Lung (tissue), 12 donors: ENCODE results near the gene ZNF329. TPM values are rescaled to one million over a fixed set of nuclear protein-coding genes. Genes with fewer than 3 reads are reported as not detected.

Experiments
- ATAC-seq: fragments of 200-7000 bp; cut with Tn5 transposase; one replicate; pipeline ENCODE4 v1.9.1; 2020; ENCODE audit warnings: moderate number of reproducible peaks; ENCODE audit not compliant: insufficient read depth, low FRiP score
- DNase-seq, 3 donors: peaks; one replicate each; pipeline ENCODE4 v3.0.0-alpha.2; 2013 to 2017
- H3K27ac ChIP-seq, 2 donors: one replicate each; pipeline ENCODE4 v1.5.1; 2013; ENCODE audit warnings: mild to moderate bottlenecking in 2 of 2, moderate library complexity in 2 of 2, control low read depth in 1 of 2, inconsistent platforms in 1 of 2, low read depth in 1 of 2, low read length in 1 of 2
- H3K27me3 ChIP-seq, 3 donors: one replicate each; pipeline ENCODE4 v1.5.1; 2013; ENCODE audit warnings: low read length in 2 of 3; ENCODE audit not compliant: control insufficient read depth in 3 of 3, insufficient read depth in 3 of 3
- H3K36me3 ChIP-seq, 4 donors: one replicate each; pipeline ENCODE4 v1.5.1; 2013; ENCODE audit warnings: low read length in 4 of 4, mild to moderate bottlenecking in 1 of 4, moderate library complexity in 1 of 4; ENCODE audit not compliant: control insufficient read depth in 4 of 4, insufficient read depth in 4 of 4
- H3K4me1 ChIP-seq, 5 donors: one replicate each; pipeline ENCODE4 v1.5.1; 2013; ENCODE audit warnings: low read length in 5 of 5, mild to moderate bottlenecking in 2 of 5, moderate library complexity in 1 of 5; ENCODE audit not compliant: control insufficient read depth in 5 of 5, insufficient read depth in 5 of 5
- H3K4me3 ChIP-seq: one replicate; pipeline ENCODE4 v1.5.1; 2013; ENCODE audit warnings: mild to moderate bottlenecking, control low read depth, moderate library complexity
- H3K9ac ChIP-seq, 2 donors: one replicate each; pipeline ENCODE4 v1.5.1; 2013; ENCODE audit warnings: low read length in 2 of 2, control low read depth in 1 of 2; ENCODE audit not compliant: insufficient read depth in 1 of 2
- H3K9me3 ChIP-seq, 4 donors: one replicate each; pipeline ENCODE4 v1.5.1; 2013; ENCODE audit warnings: low read length in 3 of 4, mild to moderate bottlenecking in 1 of 4, moderate library complexity in 1 of 4; ENCODE audit not compliant: control insufficient read depth in 4 of 4, insufficient read depth in 3 of 4
- CTCF ChIP-seq: IDR thresholded peaks from 2 replicates; pipeline ENCODE4 v1.5.1; 2012; ENCODE audit warnings: mild to moderate bottlenecking; ENCODE audit errors: control extremely low read depth, extremely low read depth
- WGBS, 2 donors: extraction: QIAGEN DNeasy Blood & Tissue Kit; methylation state at CpG; one replicate each; pipeline ENCODE4 v1.1.7; 2013; 5-methylcytosine and 5-hydroxymethylcytosine counted together
- polyA plus RNA-seq, 2 donors: library from polyadenylated mRNA; stranded (reverse); fragments of 200-250 nt; gene quantifications; one replicate each; pipeline ENCODE4 v1.2.1, GENCODE V29; 2013
- total RNA-seq, 2 donors: library from RNA; depleted of rRNA in 1 of 2; stranded (reverse); fragments of >200 nt in 1 of 2; gene quantifications; one replicate each; pipeline ENCODE4 v1.2.1, GENCODE V29; 2014 to 2021
- donor health status: control.
- donor health status: control.
- donor health status: Bipolar disorder and iron deficiency.
- donor health status: healthy.
- donor health status: DM: yes; HTN: yes; CAD: no.

ZNF329 gene
- total and polyA plus RNA-seq, 4 donors, result 2.3 to 20.0 (median 6.5) TPM

- TF ChIP-seq CTCF, result no peak
- Histone ChIP-seq H3K9ac (no peak overlapping the region), H3K27me3 (no peaks in the 10 kb centered on the region), H3K36me3 (peaks cover 16 to 48% (median 31%) of the 10 kb centered on the region in 4 donors), H3K27ac (no peak overlapping the region), H3K4me3 (no peak overlapping the region), H3K9me3 (peaks cover 0 to 65% (median 12%) of the 10 kb centered on the region in 4 donors), H3K4me1 (no peaks in the 10 kb centered on the region)
- ATAC-seq (no peak), DNase-seq (peak in 2 of 3 donors; percentile 20 to 38)
- WGBS, 2 donors, result 96 to 99% methylated on average over 3 of the region's 3 CpGs
These were observed 67.6 kb downstream of the ZNF329 start for GRCh38 chr19:58083021-58083420.

- Histone ChIP-seq H3K36me3 (peaks cover under 1 to 20% (median 12%) of the 10 kb centered on the region in 4 donors), H3K9ac (no peak overlapping the region), H3K27ac (no peak overlapping the region), H3K27me3 (no peaks in the 10 kb centered on the region), H3K4me3 (no peak overlapping the region), H3K9me3 (peaks cover 0 to 46% (median 12%) of the 10 kb centered on the region in 4 donors), H3K4me1 (no peaks in the 10 kb centered on the region)
- DNase-seq (no peak), ATAC-seq (no peak)
- WGBS, 2 donors, result 93 to 94% methylated on average over 10 of the region's 10 CpGs
- TF ChIP-seq CTCF, result no peak
These were observed 70.8 kb downstream of the ZNF329 start for GRCh38 chr19:58079792-58080191.

Other genes with a start within 250 kb of the ZNF329 start
- 10 to 100 TPM; 16.6 to 39.0 TPM for gene ZNF417, start 234.2 kb downstream of the ZNF329 start, total RNA-seq
- 1 to 10 TPM; 3.3 to 3.9 TPM for gene ZNF417, start 234.2 kb downstream of the ZNF329 start, polyA plus RNA-seq
- gene ZNF418, start 215.4 kb downstream of the ZNF329 start, total RNA-seq, result 10 to 100 TPM in 1 of 2 donors, 1 to 10 TPM in 1; 7.0 to 20.8 TPM
- gene ZNF418, start 215.4 kb downstream of the ZNF329 start, polyA plus RNA-seq, result 1 to 10 TPM; 1.9 to 2.5 TPM
- gene ZNF256, start 203.1 kb downstream of the ZNF329 start, total RNA-seq, result 1 to 10 TPM; 4.9 to 8.1 TPM
- gene ZNF256, start 203.1 kb downstream of the ZNF329 start, polyA plus RNA-seq, result 1 to 10 TPM; 2.5 to 2.7 TPM
- 1 to 10 TPM; 1.2 to 1.3 TPM for gene C19orf18, start 176.3 kb downstream of the ZNF329 start, total RNA-seq
- gene C19orf18, start 176.3 kb downstream of the ZNF329 start, polyA plus RNA-seq, result 1 to 10 TPM in 1 of 2 donors, under 1 TPM in 1; 0.24 to 2.0 TPM
- 10 to 100 TPM; 16.9 to 37.9 TPM for gene ZNF606, start 148.0 kb downstream of the ZNF329 start, total RNA-seq
- gene ZNF606, start 148.0 kb downstream of the ZNF329 start, polyA plus RNA-seq, result 1 to 10 TPM; 6.0 to 6.5 TPM
- gene ZSCAN1, start 116.8 kb downstream of the ZNF329 start, total RNA-seq, result 1 to 10 TPM; 1.1 to 1.7 TPM
- under 1 TPM; 0.30 to 0.63 TPM for gene ZSCAN1, start 116.8 kb downstream of the ZNF329 start, polyA plus RNA-seq
- gene ZNF135, start 91.5 kb downstream of the ZNF329 start, total RNA-seq, result 10 to 100 TPM in 1 of 2 donors, 1 to 10 TPM in 1; 4.6 to 13.5 TPM
- gene ZNF135, start 91.5 kb downstream of the ZNF329 start, polyA plus RNA-seq, result 1 to 10 TPM; 2.2 to 2.4 TPM
- 100 to 1,000 TPM in 1 of 2 donors, 10 to 100 TPM in 1; 68.7 to 123 TPM for gene ZSCAN18, start 52.6 kb downstream of the ZNF329 start, total RNA-seq
- 10 to 100 TPM; 22.1 to 37.4 TPM for gene ZSCAN18, start 52.6 kb downstream of the ZNF329 start, polyA plus RNA-seq
- gene ZNF274, start 32.3 kb upstream of the ZNF329 start, total RNA-seq, result 10 to 100 TPM; 27.8 to 29.6 TPM
- 10 to 100 TPM; 10.2 to 24.2 TPM for gene ZNF274, start 32.3 kb upstream of the ZNF329 start, polyA plus RNA-seq
- 10 to 100 TPM; 19.7 to 41.6 TPM for gene ZNF544, start 78.1 kb upstream of the ZNF329 start, total RNA-seq
- gene ZNF544, start 78.1 kb upstream of the ZNF329 start, polyA plus RNA-seq, result 10 to 100 TPM in 1 of 2 donors, 1 to 10 TPM in 1; 9.6 to 13.8 TPM
- gene ZNF8, start 128.2 kb upstream of the ZNF329 start, total RNA-seq, result 1 to 10 TPM; 5.2 to 8.0 TPM
- 1 to 10 TPM; 1.2 to 1.8 TPM for gene ZNF8, start 128.2 kb upstream of the ZNF329 start, polyA plus RNA-seq
- 10 to 100 TPM; 31.8 to 58.8 TPM for gene ERVK3-1, start 154.6 kb upstream of the ZNF329 start, total RNA-seq
- 10 to 100 TPM; 38.0 to 38.1 TPM for gene ERVK3-1, start 154.6 kb upstream of the ZNF329 start, polyA plus RNA-seq
- 1 to 10 TPM; 3.7 TPM for gene ZSCAN22, start 176.2 kb upstream of the ZNF329 start, total RNA-seq
- 1 to 10 TPM in 1 of 2 donors, under 1 TPM in 1; 0.93 to 1.1 TPM for gene ZSCAN22, start 176.2 kb upstream of the ZNF329 start, polyA plus RNA-seq
- gene A1BG, start 202.7 kb upstream of the ZNF329 start, total RNA-seq, result 10 to 100 TPM in 1 of 2 donors, 1 to 10 TPM in 1; 1.2 to 16.4 TPM
- gene A1BG, start 202.7 kb upstream of the ZNF329 start, polyA plus RNA-seq, result 10 to 100 TPM; 20.9 to 53.4 TPM
- gene ZNF497, start 212.0 kb upstream of the ZNF329 start, total RNA-seq, result 1 to 10 TPM; 3.5 to 3.8 TPM
- gene ZNF497, start 212.0 kb upstream of the ZNF329 start, polyA plus RNA-seq, result 1 to 10 TPM in 1 of 2 donors, under 1 TPM in 1; 0.97 to 1.3 TPM
- 1 to 10 TPM; 2.5 to 3.2 TPM for gene ZNF837, start 230.2 kb upstream of the ZNF329 start, total RNA-seq
- gene ZNF837, start 230.2 kb upstream of the ZNF329 start, polyA plus RNA-seq, result 1 to 10 TPM; 1.7 to 2.9 TPM
- 1,000 to 10,000 TPM in 1 of 2 donors, 100 to 1,000 TPM in 1; 927 to 1,036 TPM for gene RPS5, start 236.5 kb upstream of the ZNF329 start, total RNA-seq
- gene RPS5, start 236.5 kb upstream of the ZNF329 start, polyA plus RNA-seq, result 1,000 to 10,000 TPM; 1,145 to 1,802 TPM
- 1 to 10 TPM in 1 of 2 donors, under 1 TPM in 1; 0.26 to 1.5 TPM for gene RNF225, start 244.9 kb upstream of the ZNF329 start, total RNA-seq
- gene RNF225, start 244.9 kb upstream of the ZNF329 start, polyA plus RNA-seq, result under 1 TPM in 1 of 2 donors, not detected in 1; 0.14 TPM